ENCODE measurements around the gene CLCN6. TPM values are rescaled to one million over a fixed set of nuclear protein-coding genes. Genes with fewer than 3 reads are reported as not detected.

CLCN6 gene
- polyA plus RNA-seq, 3 donors: 3.8 to 37.1 (median 4.2) TPM

- Mint-ChIP-seq H3K27me3 (ENCODE audit: low read depth in 3 of 3) (no peaks in the 10 kb centered on the region), H3K4me3 (peak overlapping the region in 1 of 2 donors; percentile 40), H3K36me3 (peaks cover 81 to 89% of the 10 kb centered on the region in 2 donors), H3K27ac (peak overlapping the region in 3 of 7 donors; percentile 68 to 83 (median 69)), H3K4me1 (peaks cover 42% of the 10 kb centered on the region), H3K9me3 (no peaks in the 10 kb centered on the region)
- H3K4me3 ChIP-seq (replicated peaks in 1 of 3; ENCODE audit: low read depth in 2 of 3, low read length in 3 of 3): peak overlapping the region in 1 of 3 experiments; percentile 59
- no peak overlapping the region for H3K9ac ChIP-seq (ENCODE audit: insufficient read depth, low read length, poor library complexity, severe bottlenecking)
- TF ChIP-seq, protein P1, sequence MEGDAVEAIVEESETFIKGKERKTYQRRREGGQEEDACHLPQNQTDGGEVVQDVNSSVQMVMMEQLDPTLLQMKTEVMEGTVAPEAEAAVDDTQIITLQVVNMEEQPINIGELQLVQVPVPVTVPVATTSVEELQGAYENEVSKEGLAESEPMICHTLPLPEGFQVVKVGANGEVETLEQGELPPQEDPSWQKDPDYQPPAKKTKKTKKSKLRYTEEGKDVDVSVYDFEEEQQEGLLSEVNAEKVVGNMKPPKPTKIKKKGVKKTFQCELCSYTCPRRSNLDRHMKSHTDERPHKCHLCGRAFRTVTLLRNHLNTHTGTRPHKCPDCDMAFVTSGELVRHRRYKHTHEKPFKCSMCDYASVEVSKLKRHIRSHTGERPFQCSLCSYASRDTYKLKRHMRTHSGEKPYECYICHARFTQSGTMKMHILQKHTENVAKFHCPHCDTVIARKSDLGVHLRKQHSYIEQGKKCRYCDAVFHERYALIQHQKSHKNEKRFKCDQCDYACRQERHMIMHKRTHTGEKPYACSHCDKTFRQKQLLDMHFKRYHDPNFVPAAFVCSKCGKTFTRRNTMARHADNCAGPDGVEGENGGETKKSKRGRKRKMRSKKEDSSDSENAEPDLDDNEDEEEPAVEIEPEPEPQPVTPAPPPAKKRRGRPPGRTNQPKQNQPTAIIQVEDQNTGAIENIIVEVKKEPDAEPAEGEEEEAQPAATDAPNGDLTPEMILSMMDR (IDR thresholded peaks at IDR 0.05): no peak
- no peak overlapping the region for H2AFZ ChIP-seq (ENCODE audit: insufficient read depth, low read depth, low read length, poor library complexity, severe bottlenecking)
- peak; percentile 8 to 56 (median 26) for DNase-seq
- H4K20me1 ChIP-seq (ENCODE audit: insufficient read depth, low read length): peaks cover 30% of the 10 kb centered on the region
- intact Hi-C loops (cut with micrococcal nuclease): no loop called here
- peaks cover 36 to 41% of the 10 kb centered on the region in 2 donors for H3K4me1 ChIP-seq (ENCODE audit: control insufficient read depth in 1 of 2, insufficient read depth in 2 of 2, low read length in 2 of 2)
- H3K79me2 ChIP-seq (ENCODE audit: insufficient read depth, low read length): no peaks in the 10 kb centered on the region
- H3K4me2 ChIP-seq (replicated peaks; ENCODE audit: extremely low read depth, low read length, poor library complexity, severe bottlenecking): peak overlapping the region; percentile 62
- peaks cover 57 to 79% of the 10 kb centered on the region in 2 donors for H3K36me3 ChIP-seq (replicated peaks in 1 of 2; ENCODE audit: control insufficient read depth in 1 of 2, insufficient read depth in 2 of 2, low read length in 2 of 2)
- no peaks in the 10 kb centered on the region for H3K9me3 ChIP-seq (replicated peaks in 1 of 2; ENCODE audit: control insufficient read depth in 1 of 2, insufficient read depth in 1 of 2, low read length in 2 of 2)
- WGBS (ENCODE audit: insufficient coverage): 46% methylated on average over 15 of the region's 17 CpGs
- no peaks in the 10 kb centered on the region for H3K27me3 ChIP-seq (ENCODE audit: control insufficient read depth in 2 of 2, insufficient read depth in 2 of 2, low read length in 2 of 2)
- H3K27ac ChIP-seq (ENCODE audit: low read depth in 1 of 2, low read length in 2 of 2): peak overlapping the region; percentile 56 to 76
Observed at GRCh38 chr1:11841245-11842153, 35.5 kb downstream of the CLCN6 start.

- H3K36me3 ChIP-seq (replicated peaks in 1 of 2; ENCODE audit: control insufficient read depth in 1 of 2, insufficient read depth in 2 of 2, low read length in 2 of 2): peaks cover 56 to 78% of the 10 kb centered on the region in 2 donors
- peak overlapping the region; percentile 62 for H3K4me2 ChIP-seq (replicated peaks; ENCODE audit: extremely low read depth, low read length, poor library complexity, severe bottlenecking)
- peak overlapping the region; percentile 56 to 76 for H3K27ac ChIP-seq (ENCODE audit: low read depth in 1 of 2, low read length in 2 of 2)
- intact Hi-C loops (cut with micrococcal nuclease): no loop called here
- TF ChIP-seq, protein P1 (IDR thresholded peaks at IDR 0.05): no peak
- H4K20me1 ChIP-seq (ENCODE audit: insufficient read depth, low read length): peaks cover 30% of the 10 kb centered on the region
- H3K9me3 Mint-ChIP-seq: no peaks in the 10 kb centered on the region
- DNase-seq: peak; percentile 41 to 69 (median 57)
- peaks cover 42% of the 10 kb centered on the region for H3K4me1 Mint-ChIP-seq
- H2AFZ ChIP-seq (ENCODE audit: insufficient read depth, low read depth, low read length, poor library complexity, severe bottlenecking): no peak overlapping the region
- peak overlapping the region; percentile 40 to 42 for H3K4me3 Mint-ChIP-seq
- H3K27ac Mint-ChIP-seq: peak overlapping the region in 6 of 7 donors; percentile 46 to 85 (median 74)
- peak overlapping the region in 1 of 3 experiments; percentile 59 for H3K4me3 ChIP-seq (replicated peaks in 1 of 3; ENCODE audit: low read depth in 2 of 3, low read length in 3 of 3)
- H3K9me3 ChIP-seq (replicated peaks in 1 of 2; ENCODE audit: control insufficient read depth in 1 of 2, insufficient read depth in 1 of 2, low read length in 2 of 2): no peaks in the 10 kb centered on the region
- no peak overlapping the region for H3K9ac ChIP-seq (ENCODE audit: insufficient read depth, low read length, poor library complexity, severe bottlenecking)
- 5% methylated on average over 15 of the region's 19 CpGs for WGBS (ENCODE audit: insufficient coverage)
- peaks cover 36 to 41% of the 10 kb centered on the region in 2 donors for H3K4me1 ChIP-seq (ENCODE audit: control insufficient read depth in 1 of 2, insufficient read depth in 2 of 2, low read length in 2 of 2)
- no peaks in the 10 kb centered on the region for H3K27me3 Mint-ChIP-seq (ENCODE audit: low read depth in 3 of 3)
- peaks cover 80 to 89% of the 10 kb centered on the region in 2 donors for H3K36me3 Mint-ChIP-seq
- H3K79me2 ChIP-seq (ENCODE audit: insufficient read depth, low read length): no peaks in the 10 kb centered on the region
- H3K27me3 ChIP-seq (ENCODE audit: control insufficient read depth in 2 of 2, insufficient read depth in 2 of 2, low read length in 2 of 2): no peaks in the 10 kb centered on the region
Observed at GRCh38 chr1:11842154-11843041, 36.4 kb downstream of the CLCN6 start.

All from CD14-positive monocyte (primary cell).